Measurements from ENCODE around the gene CTIF. TPM values are rescaled to one million over a fixed set of nuclear protein-coding genes. Genes with fewer than 3 reads are reported as not detected.

Gene CTIF
- total RNA-seq, 4 donors from 2014 or later: 14.1 to 78.2 (median 18.4) TPM

- Histone ChIP-seq H3K27me3 (no peaks in the 10 kb centered on the region), H3K4me3 (no peak overlapping the region), H3K27ac (no peak overlapping the region), H3K4me1 (no peaks in the 10 kb centered on the region), H3K36me3 (no peaks in the 10 kb centered on the region), H3K9me3 (no peaks in the 10 kb centered on the region)
- WGBS, 2 donors (ENCODE audit: low coverage in 1 of 2): 78 to 79% methylated on average over 5 to 9 of the region's 9 CpGs
- intact Hi-C loops (cut with DNase I; ENCODE audit: low total_unique reads): no loop called here
- TF ChIP-seq POLR2A (IDR thresholded peaks at IDR 0.05) (no peak), POLR2AphosphoS5 (IDR thresholded peaks at IDR 0.05) (no peak), CTCF (IDR thresholded peaks at IDR 0.05) (no peak), EP300 (IDR thresholded peaks at IDR 0.05; ENCODE audit: low read depth) (no peak)
- no peak for DNase-seq
- in situ Hi-C loops (cut with MboI; ENCODE audit: low pct_ligation_motif_present in 1 of 4, low pct_unique_long_range_greater_than_20kb in 1 of 4, low sequenced_read_pairs in 3 of 4): loop anchor here in 1 of 4 donors (25.0 kb wide), 1 partner anchor 195 kb away; no protein-coding TSS in a partner anchor
These were observed 118.8 kb downstream of the CTIF start for GRCh38 chr18:48657447-48658120.

GRCh38 chr18:48658721-48659120, 119.9 kb downstream of the CTIF start:
- in situ Hi-C loops (cut with MboI; ENCODE audit: low pct_ligation_motif_present in 1 of 4, low pct_unique_long_range_greater_than_20kb in 1 of 4, low sequenced_read_pairs in 3 of 4): loop anchor here in 1 of 4 donors (25.0 kb wide), 1 partner anchor 196 kb away; no protein-coding TSS in a partner anchor

GRCh38 chr18:48659188-48660009, 120.6 kb downstream of the CTIF start:
- no peak for DNase-seq
- TF ChIP-seq CTCF (IDR thresholded peaks at IDR 0.05): no peak
- TF ChIP-seq POLR2AphosphoS5 (IDR thresholded peaks at IDR 0.05): no peak
- TF ChIP-seq POLR2A (IDR thresholded peaks at IDR 0.05): no peak
- no peak for TF ChIP-seq EP300 (IDR thresholded peaks at IDR 0.05; ENCODE audit: low read depth)
- H3K4me3 ChIP-seq: no peak overlapping the region
- H3K27ac ChIP-seq: no peak overlapping the region
- 92 to 100% methylated on average over 2 to 19 of the region's 19 CpGs for WGBS, 2 donors (ENCODE audit: low coverage in 1 of 2)
- no peaks in the 10 kb centered on the region for H3K36me3 ChIP-seq
- no peaks in the 10 kb centered on the region for H3K27me3 ChIP-seq
- in situ Hi-C loops (cut with MboI; ENCODE audit: low pct_ligation_motif_present in 1 of 4, low pct_unique_long_range_greater_than_20kb in 1 of 4, low sequenced_read_pairs in 3 of 4) (loop anchor here (5.0 to 25.0 kb wide), 3 partner anchors 182 to 197 kb away; no protein-coding TSS in a partner anchor), intact Hi-C loops (cut with DNase I; ENCODE audit: low total_unique reads) (loop anchor here (10.0 kb wide), 1 partner anchor 1105 kb away; no protein-coding TSS in a partner anchor)
- no peaks in the 10 kb centered on the region for H3K9me3 ChIP-seq
- H3K4me1 ChIP-seq: peaks cover 0 to 2% (median 0%) of the 10 kb centered on the region in 4 donors

More at GRCh38 chr18:48658721-48659120, 119.9 kb downstream of the CTIF start:
- H3K9me3 ChIP-seq: no peaks in the 10 kb centered on the region
- no peaks in the 10 kb centered on the region for H3K4me1 ChIP-seq
- no peak for TF ChIP-seq POLR2A (IDR thresholded peaks at IDR 0.05)
- no peak for TF ChIP-seq EP300 (IDR thresholded peaks at IDR 0.05; ENCODE audit: low read depth)
- TF ChIP-seq POLR2AphosphoS5 (IDR thresholded peaks at IDR 0.05): no peak
- TF ChIP-seq CTCF (IDR thresholded peaks at IDR 0.05): no peak
- H3K27me3 ChIP-seq: no peaks in the 10 kb centered on the region
- H3K36me3 ChIP-seq: no peaks in the 10 kb centered on the region
- H3K27ac ChIP-seq: no peak overlapping the region
- intact Hi-C loops (cut with DNase I; ENCODE audit: low total_unique reads): no loop called here
- 74% methylated on average over 5 of the region's 5 CpGs; no CpG with 5 or more reads in 1 of the 2 donors for WGBS, 2 donors (ENCODE audit: low coverage in 1 of 2)
- no peak overlapping the region for H3K4me3 ChIP-seq
- no peak for DNase-seq

Data from transverse colon (tissue), 4 donors.